Peyer's patch (tissue), 4 donors: ENCODE results near the gene METAP1.

Experiments used
- POLR2A ChIP-seq, 2 donors: fragments of 450-650 bp; IDR thresholded peaks; one replicate each; pipeline ENCODE4 v1.5.1; 2017; ENCODE audit warnings: antibody characterized with exemption in 2 of 2, mild to moderate bottlenecking in 2 of 2, moderate library complexity in 2 of 2
- TF ChIP-seq, protein P1 (sequence below), 6 experiments: fragments of 450-650 bp in 4 of 6; fragments of 200-600 bp in 2 of 6; sonication (generic) in 1 of 6; IDR thresholded peaks; one replicate each; pipeline ENCODE4 v1.5.1; 2017 to 2019; ENCODE audit warnings: antibody characterized with exemption in 6 of 6, mild to moderate bottlenecking in 3 of 6, moderate library complexity in 1 of 6

DNA sequence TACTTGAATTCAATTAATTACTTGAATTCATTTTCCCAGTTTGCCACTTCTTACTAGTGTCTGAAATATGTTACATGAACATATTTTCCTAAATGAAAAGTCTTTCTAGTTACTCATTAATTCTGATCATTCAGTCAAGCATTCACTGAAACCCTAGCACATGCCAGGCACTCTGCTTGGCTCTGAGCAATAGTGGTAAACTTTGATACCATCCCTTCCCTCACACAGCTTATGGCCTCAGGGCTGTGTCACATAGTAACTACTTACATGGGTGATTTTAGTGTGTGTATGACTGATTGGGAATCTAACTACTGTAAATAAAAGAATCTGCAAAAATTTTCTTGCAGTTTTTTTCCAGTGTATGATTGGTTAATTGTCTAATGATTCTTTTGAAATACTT lies 32.7 kb downstream of the METAP1 start:
- no peak for TF ChIP-seq POLR2A (IDR thresholded peaks at IDR 0.05)
- TF ChIP-seq, protein P1, sequence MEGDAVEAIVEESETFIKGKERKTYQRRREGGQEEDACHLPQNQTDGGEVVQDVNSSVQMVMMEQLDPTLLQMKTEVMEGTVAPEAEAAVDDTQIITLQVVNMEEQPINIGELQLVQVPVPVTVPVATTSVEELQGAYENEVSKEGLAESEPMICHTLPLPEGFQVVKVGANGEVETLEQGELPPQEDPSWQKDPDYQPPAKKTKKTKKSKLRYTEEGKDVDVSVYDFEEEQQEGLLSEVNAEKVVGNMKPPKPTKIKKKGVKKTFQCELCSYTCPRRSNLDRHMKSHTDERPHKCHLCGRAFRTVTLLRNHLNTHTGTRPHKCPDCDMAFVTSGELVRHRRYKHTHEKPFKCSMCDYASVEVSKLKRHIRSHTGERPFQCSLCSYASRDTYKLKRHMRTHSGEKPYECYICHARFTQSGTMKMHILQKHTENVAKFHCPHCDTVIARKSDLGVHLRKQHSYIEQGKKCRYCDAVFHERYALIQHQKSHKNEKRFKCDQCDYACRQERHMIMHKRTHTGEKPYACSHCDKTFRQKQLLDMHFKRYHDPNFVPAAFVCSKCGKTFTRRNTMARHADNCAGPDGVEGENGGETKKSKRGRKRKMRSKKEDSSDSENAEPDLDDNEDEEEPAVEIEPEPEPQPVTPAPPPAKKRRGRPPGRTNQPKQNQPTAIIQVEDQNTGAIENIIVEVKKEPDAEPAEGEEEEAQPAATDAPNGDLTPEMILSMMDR (IDR thresholded peaks at IDR 0.05), result no peak
